ENCODE results near the gene TBK1.
A peak's percentile ranks its signal among the peaks of the same experiment; 100 is the strongest.

The TBK1 gene

GRCh38 chr12:64451687-64452558, at the start of gene TBK1:
TSS of gene TBK1 (plus strand) at chr12:64452120. CDS start at chr12:64455871, 3,751 bp downstream.
- DNase-seq (ENCODE audit: low read depth, low spot score): peak; percentile 96

- no peak for DNase-seq (ENCODE audit: low read depth, low spot score)
Observed at GRCh38 chr12:64402181-64402580, 49.7 kb upstream of the TBK1 start.

- DNase-seq (ENCODE audit: low read depth, low spot score): peak; percentile 99
Observed at GRCh38 chr12:64403707-64404469, 48.0 kb upstream of the TBK1 start, which contains the start of gene XPOT. TSS of gene XPOT (plus strand) at chr12:64404392. CDS start at chr12:64410036, 5,644 bp downstream.

GRCh38 chr12:64404470-64405256, 47.3 kb upstream of the TBK1 start:
- DNase-seq (ENCODE audit: low read depth, low spot score): peak; percentile 82

GRCh38 chr12:64407342-64408223, 44.3 kb upstream of the TBK1 start:
- DNase-seq (ENCODE audit: low read depth, low spot score): no peak

- no peak for DNase-seq (ENCODE audit: low read depth, low spot score)
Observed at GRCh38 chr12:64411427-64411826, 40.5 kb upstream of the TBK1 start.

GRCh38 chr12:64412459-64412858, 39.5 kb upstream of the TBK1 start:
- peak; percentile 34 for DNase-seq (ENCODE audit: low read depth, low spot score)

- DNase-seq (ENCODE audit: low read depth, low spot score): no peak
Observed at GRCh38 chr12:64413884-64414283, 38.0 kb upstream of the TBK1 start.

- DNase-seq (ENCODE audit: low read depth, low spot score): no peak
Observed at GRCh38 chr12:64418209-64418608, 33.7 kb upstream of the TBK1 start.

GRCh38 chr12:64419696-64420095, 32.2 kb upstream of the TBK1 start:
- no peak for DNase-seq (ENCODE audit: low read depth, low spot score)

GRCh38 chr12:64427988-64428387, 23.9 kb upstream of the TBK1 start:
- no peak for DNase-seq (ENCODE audit: low read depth, low spot score)

- DNase-seq (ENCODE audit: low read depth, low spot score): no peak
Observed at GRCh38 chr12:64428956-64429355, 23.0 kb upstream of the TBK1 start.

- DNase-seq (ENCODE audit: low read depth, low spot score): no peak
Observed at GRCh38 chr12:64430886-64431285, 21.0 kb upstream of the TBK1 start.

GRCh38 chr12:64431791-64432190, 20.1 kb upstream of the TBK1 start:
- no peak for DNase-seq (ENCODE audit: low read depth, low spot score)

GRCh38 chr12:64433915-64434314, 18.0 kb upstream of the TBK1 start:
- no peak for DNase-seq (ENCODE audit: low read depth, low spot score)

- no peak for DNase-seq (ENCODE audit: low read depth, low spot score)
Observed at GRCh38 chr12:64440100-64440499, 11.8 kb upstream of the TBK1 start.

- no peak for DNase-seq (ENCODE audit: low read depth, low spot score)
Observed at GRCh38 chr12:64445490-64445889, 6.4 kb upstream of the TBK1 start.

GRCh38 chr12:64446295-64446694, 5.6 kb upstream of the TBK1 start:
- DNase-seq (ENCODE audit: low read depth, low spot score): no peak

GRCh38 chr12:64450057-64450640, 1.8 kb upstream of the TBK1 start:
- DNase-seq (ENCODE audit: low read depth, low spot score): no peak

- DNase-seq (ENCODE audit: low read depth, low spot score): peak; percentile 49
Observed at GRCh38 chr12:64450711-64451486, 1.0 kb upstream of the TBK1 start.
